Endothelial cell of umbilical vein (primary cell): ENCODE results near the gene DCC. TPM values are rescaled to one million over a fixed set of nuclear protein-coding genes. Genes with fewer than 3 reads are reported as not detected.

Experiments
- BruUV-seq: library from RNA; stranded (reverse); fragments of 400-500 nt; replicated peaks from 2 replicates; lab custom pipeline; 2021; lab: Mats Ljungman, UMichigan
- CTCF ChIA-PET: fragments of 300-600, 350-600 bp; sonication (Branson Sonifier 250); formaldehyde crosslinking; loops from one replicate; lab custom pipeline; 2021; ENCODE audit warnings: antibody characterized with exemption, inconsistent platforms; lab: Charles Lee
- POLR2A ChIA-PET: fragments of 300-600, 350-600 bp; sonication (Branson Sonifier 250); formaldehyde crosslinking; loops from one replicate; lab custom pipeline; 2021; ENCODE audit warnings: antibody characterized with exemption, inconsistent platforms; lab: Charles Lee
- DNase-seq: peaks from one replicate; pipeline ENCODE4 v3.0.0-alpha.2; 2011; ENCODE audit warnings: low read depth, low spot score
- FAIRE-seq: peaks from 2 replicates; lab custom pipeline; 2011; peaks lifted over from hg19 to GRCh38; lab: Jason Lieb, UNC
- H2AFZ ChIP-seq: 2 replicates; pipeline ENCODE4 v1.6.0; 2012; ENCODE audit warnings: low read depth, low read length, control low read depth, inconsistent platforms
- H3K27ac ChIP-seq: 2 replicates; pipeline ENCODE4 v1.5.1; 2011; ENCODE audit warnings: low read depth, mild to moderate bottlenecking, control low read depth, low read length, moderate library complexity; ENCODE audit not compliant: insufficient read depth
- H3K27me3 ChIP-seq, 2 experiments: 2 replicates each; pipeline versions ENCODE4 v1.6.0 to v1.6.1; 2011; ENCODE audit warnings: low read length in 2 of 2, mixed read lengths in 1 of 2; ENCODE audit not compliant: control insufficient read depth in 2 of 2, insufficient read depth in 2 of 2
- H3K36me3 ChIP-seq, 2 experiments: 2 replicates in 1 of 2; 3 replicates in 1 of 2; pipeline ENCODE4 v1.5.1; 2011; ENCODE audit warnings: low read length in 2 of 2, mild to moderate bottlenecking in 1 of 2, moderate library complexity in 1 of 2; ENCODE audit not compliant: control insufficient read depth in 2 of 2, insufficient read depth in 2 of 2; ENCODE audit errors: extremely low read depth in 1 of 2
- H3K4me1 ChIP-seq: 3 replicates; pipeline ENCODE4 v1.5.1; 2011; ENCODE audit warnings: mild to moderate bottlenecking, low read length; ENCODE audit not compliant: control insufficient read depth, insufficient read depth; ENCODE audit errors: extremely low read depth
- H3K4me2 ChIP-seq: 2 replicates; pipeline ENCODE4 v1.6.1; 2011; ENCODE audit warnings: low read length, control low read depth, mixed read lengths; ENCODE audit not compliant: insufficient read depth
- H3K4me3 ChIP-seq, 3 experiments: fragments of 200-600 bp in 1 of 3; sonication (generic), shearing (Covaris generic) in 1 of 3; replicated peaks in 1 of 3; 2 replicates each; pipeline ENCODE4 v1.5.1; 2011 to 2016; ENCODE audit warnings: control low read depth in 3 of 3, low read length in 3 of 3, mild to moderate bottlenecking in 2 of 3, inconsistent platforms in 1 of 3, low read depth in 1 of 3, moderate library complexity in 1 of 3; ENCODE audit not compliant: insufficient read depth in 1 of 3
- H3K79me2 ChIP-seq: 2 replicates; pipeline ENCODE4 v1.6.0; 2012; ENCODE audit warnings: low read length, inconsistent platforms; ENCODE audit not compliant: control insufficient read depth, insufficient read depth
- H3K9ac ChIP-seq: replicated peaks from 2 replicates; pipeline ENCODE3; 2011; ENCODE audit warnings: low read length, control low read depth; ENCODE audit not compliant: insufficient read depth; ENCODE audit errors: extremely low read depth
- H3K9me1 ChIP-seq: replicated peaks from 3 replicates; pipeline ENCODE4 v1.6.0; 2011; ENCODE audit warnings: mild to moderate bottlenecking, low read length; ENCODE audit not compliant: control insufficient read depth, insufficient read depth; ENCODE audit errors: extremely low read depth
- H3K9me3 ChIP-seq: replicated peaks from 2 replicates; pipeline ENCODE4 v1.5.1; 2012; ENCODE audit warnings: low read length, inconsistent platforms; ENCODE audit not compliant: control insufficient read depth, insufficient read depth
- H4K20me1 ChIP-seq: replicated peaks from 2 replicates; pipeline ENCODE3; 2011; ENCODE audit warnings: mild to moderate bottlenecking, low read length; ENCODE audit not compliant: control insufficient read depth, insufficient read depth; ENCODE audit errors: extremely low read depth
- CTCF ChIP-seq, 2 donors: IDR thresholded peaks; 1 replicate in 1 of 2; 2 replicates in 1 of 2; pipeline ENCODE4 v1.5.1; 2011; ENCODE audit warnings: low read length in 2 of 2, mild to moderate bottlenecking in 2 of 2, moderate library complexity in 2 of 2, control low read depth in 1 of 2, inconsistent platforms in 1 of 2, low read depth in 1 of 2; ENCODE audit not compliant: insufficient read depth in 1 of 2; ENCODE audit errors: extremely low read depth in 1 of 2
- EZH2 ChIP-seq: IDR thresholded peaks from 2 replicates; pipeline ENCODE4 v1.6.1; 2012; ENCODE audit warnings: borderline replicate concordance, low read depth, mild to moderate bottlenecking, moderate library complexity, low read length, inconsistent platforms; ENCODE audit not compliant: severe bottlenecking
- FOS ChIP-seq: IDR thresholded peaks from 2 replicates; pipeline ENCODE4 v1.6.1; 2011; ENCODE audit warnings: mild to moderate bottlenecking, low read length, moderate library complexity, borderline replicate concordance; ENCODE audit not compliant: insufficient read depth
- GATA2 ChIP-seq: IDR thresholded peaks from 2 replicates; pipeline ENCODE4 v1.7.0; 2011; ENCODE audit warnings: low read depth, mild to moderate bottlenecking, moderate library complexity, mixed read lengths, low read length; ENCODE audit not compliant: insufficient read length, insufficient read depth
- JUN ChIP-seq: IDR thresholded peaks from 2 replicates; pipeline ENCODE4 v1.6.1; 2011; ENCODE audit warnings: borderline replicate concordance, low read depth; ENCODE audit not compliant: insufficient read length, insufficient read depth
- MAX ChIP-seq: IDR thresholded peaks from 2 replicates; pipeline ENCODE4 v1.6.1; 2011; ENCODE audit not compliant: insufficient read depth, insufficient read length
- MYC ChIP-seq: IDR thresholded peaks from one replicate; pipeline ENCODE4 v1.6.1; 2011; ENCODE audit warnings: mild to moderate bottlenecking, low read depth, low read length
- POLR2A ChIP-seq: IDR thresholded peaks from 2 replicates; pipeline ENCODE4 v1.6.1; 2012; ENCODE audit warnings: low read depth, mild to moderate bottlenecking, control low read depth, low read length
- POLR2AphosphoS5 ChIP-seq: IDR thresholded peaks from 2 replicates; pipeline ENCODE4 v1.6.1; 2012; ENCODE audit warnings: low read depth, mild to moderate bottlenecking, control low read depth, low read length, moderate library complexity; ENCODE audit not compliant: insufficient read depth
- dilution Hi-C: fragments of 300-500 bp; cut with MboI; formaldehyde crosslinking; loops from one replicate; pipeline ENCODE4 v1.15.0; 2019; ENCODE audit warnings: low sequenced_read_pairs; ENCODE audit not compliant: extremely low pct_ligation_motif_present
- intact Hi-C: fragments of 100-400 bp; cut with micrococcal nuclease; formaldehyde crosslinking; loops from one replicate; pipeline ENCODE4 v1.10.0; 2022
- polyA plus RNA-seq, 4 experiments: library from polyadenylated mRNA; depleted of rRNA in 3 of 4; stranded (reverse) in 3 of 4; unstranded in 1 of 4; fragments of >200 nt; gene quantifications; 2 replicates each; pipeline versions ENCODE4 v1.2.1 to v1.2.3, GENCODE V29; 2011 to 2012; ENCODE audit warnings: missing spikeins in 1 of 4
- total RNA-seq: library from RNA; stranded (reverse); gene quantifications from 2 replicates; pipeline ENCODE4 v1.2.3, GENCODE V29; 2021

The DCC gene
- total and polyA plus RNA-seq, 2 donors (not counting 3 experiments of a cell fraction or from before 2014, with no cell fraction given), result not detected

GRCh38 chr18:52333860-52334259 is 6.1 kb upstream of the DCC start:
- DNase-seq, result no peak
- BruUV-seq, result no TSS peak
- no peaks in the 10 kb centered on the region for H3K4me1 ChIP-seq
- H4K20me1 ChIP-seq, result no peaks in the 10 kb centered on the region
- no peak overlapping the region for H3K27ac ChIP-seq
- no peak overlapping the region for H2AFZ ChIP-seq
- no peaks in the 10 kb centered on the region for H3K79me2 ChIP-seq
- no peak for TF ChIP-seq MYC
- no peak for TF ChIP-seq GATA2
- no peak for TF ChIP-seq CTCF (IDR thresholded peaks at IDR 0.05; ENCODE audit: extremely low read depth in 1 of 2, insufficient read depth in 1 of 2, low read depth in 1 of 2, low read length in 2 of 2)
- TF ChIP-seq FOS, result no peak
- no peak for TF ChIP-seq JUN
- TF ChIP-seq EZH2, result no peak
- TF ChIP-seq POLR2A, result no peak
- no peak for TF ChIP-seq POLR2AphosphoS5
- no peak for TF ChIP-seq MAX
- POLR2A ChIA-PET, result no interaction called here
- intact Hi-C loops (no loop called here), dilution Hi-C loops (no loop called here)
- H3K9ac ChIP-seq, result no peak overlapping the region
- FAIRE-seq, result no peak
- no peaks in the 10 kb centered on the region for H3K9me3 ChIP-seq
- H3K4me2 ChIP-seq, result no peak overlapping the region
- H3K4me3 ChIP-seq, result no peak overlapping the region
- H3K27me3 ChIP-seq, result no peaks in the 10 kb centered on the region
- no peaks in the 10 kb centered on the region for H3K9me1 ChIP-seq
- H3K36me3 ChIP-seq, result no peaks in the 10 kb centered on the region
- CTCF ChIA-PET, result no interaction called here
